HepG2 (cell line): ENCODE results near the gene TENT4B. TPM values are rescaled to one million over a fixed set of nuclear protein-coding genes. Genes with fewer than 3 reads are reported as not detected.

Source experiments
- BRCA1 ChIP-seq: sonication (generic); formaldehyde crosslinking; IDR thresholded peaks from 2 replicates; pipeline ENCODE4 v1.4.0; 2020; ENCODE audit warnings: missing genetic modification reagents
- DNMT1 ChIP-seq: sonication (generic); formaldehyde crosslinking; IDR thresholded peaks from 2 replicates; pipeline ENCODE4 v1.5.1; 2020; ENCODE audit warnings: mild to moderate bottlenecking, missing genetic modification reagents
- DNMT3B ChIP-seq: conservative IDR thresholded peaks from 2 replicates; pipeline ENCODE4 v1.6.1; 2016; ENCODE audit warnings: missing biosample characterization, control low read depth
- FOXC1 ChIP-seq: sonication (generic); formaldehyde crosslinking; IDR thresholded peaks from 2 replicates; pipeline ENCODE4 v1.8.0; 2022; ENCODE audit warnings: mild to moderate bottlenecking, missing genetic modification reagents, borderline replicate concordance
- HDAC2 ChIP-seq: sonication (generic); formaldehyde crosslinking; IDR thresholded peaks from 2 replicates; pipeline ENCODE4 v1.4.0; 2020; ENCODE audit warnings: missing genetic modification reagents
- IRX3 ChIP-seq: sonication (generic); formaldehyde crosslinking; IDR thresholded peaks from 2 replicates; pipeline ENCODE4 v1.8.1; 2023; ENCODE audit warnings: mild to moderate bottlenecking, low read depth, missing genetic modification reagents, borderline replicate concordance
- NR2F2 ChIP-seq: IDR thresholded peaks from 2 replicates; pipeline ENCODE4 v1.6.1; 2012; ENCODE audit warnings: low read depth, inconsistent platforms, borderline replicate concordance
- PHF8 ChIP-seq: sonication (generic); formaldehyde crosslinking; IDR thresholded peaks from 2 replicates; pipeline ENCODE4 v1.5.0; 2020; ENCODE audit warnings: missing genetic modification reagents
- TAF1 ChIP-seq: sonication (generic); formaldehyde crosslinking; IDR thresholded peaks from 2 replicates; pipeline ENCODE4 v1.4.0; 2020; ENCODE audit warnings: missing genetic modification reagents
- THAP11 ChIP-seq: IDR thresholded peaks from 2 replicates; pipeline ENCODE4 v1.6.1; 2016; ENCODE audit warnings: missing biosample characterization, missing genetic modification reagents
- ZFP37 ChIP-seq: sonication (generic); formaldehyde crosslinking; IDR thresholded peaks from 2 replicates; pipeline ENCODE4 v1.4.0; 2020; ENCODE audit warnings: missing genetic modification reagents, borderline replicate concordance
- ZFX ChIP-seq: sonication (generic); formaldehyde crosslinking; IDR thresholded peaks from 2 replicates; pipeline ENCODE4 v1.4.0; 2020; ENCODE audit warnings: mild to moderate bottlenecking, low read depth, missing genetic modification reagents, moderate library complexity
- ZNF329 ChIP-seq: sonication (generic); formaldehyde crosslinking; IDR thresholded peaks from 2 replicates; pipeline ENCODE4 v1.9.0; 2021; ENCODE audit warnings: low read depth, mild to moderate bottlenecking, missing genetic modification reagents
- polyA plus RNA-seq, 8 experiments: library from polyadenylated mRNA; depleted of rRNA in 3 of 8; stranded (reverse) in 7 of 8; unstranded in 1 of 8; fragments of >200 nt; fragmentation: Illumina TruSeq in 4 of 8; extraction: Trizol in 4 of 8; gene quantifications; 2 replicates each; pipeline versions ENCODE4 v1.2.1 to v1.2.3, GENCODE V29; 2011 to 2016; ENCODE audit warnings: low read depth in 4 of 8, missing spikeins in 1 of 8, mixed read lengths in 1 of 8; ENCODE audit not compliant: insufficient read depth in 1 of 8
- total RNA-seq, 5 experiments: library from RNA; depleted of rRNA; stranded (reverse); fragments of >200 nt; fragmentation: Illumina TruSeq; extraction: Trizol; gene quantifications; 2 replicates each; pipeline ENCODE4 v1.2.3, GENCODE V29; 2016; ENCODE audit warnings: low read depth in 1 of 5
- TF ChIP-seq, protein P1 (sequence below): sonication (generic); formaldehyde crosslinking; IDR thresholded peaks from 2 replicates; pipeline ENCODE4 v1.4.0; 2020; ENCODE audit warnings: missing genetic modification reagents; ENCODE audit errors: not compliant biosample characterization
- TF ChIP-seq, protein P2 (sequence below): conservative IDR thresholded peaks from 2 replicates; pipeline ENCODE4 v1.6.1; 2018; ENCODE audit warnings: missing genetic modification reagents
- TF ChIP-seq, protein P3 (sequence below): sonication (generic); formaldehyde crosslinking; IDR thresholded peaks from 2 replicates; pipeline ENCODE4 v1.5.0; 2020; ENCODE audit warnings: mild to moderate bottlenecking, missing genetic modification reagents, borderline replicate concordance
- TF ChIP-seq, protein P4 (sequence below): sonication (generic); formaldehyde crosslinking; IDR thresholded peaks from 2 replicates; pipeline ENCODE4 v1.9.0; 2022; ENCODE audit warnings: missing genetic modification reagents, mild to moderate bottlenecking, borderline replicate concordance

TENT4B gene
- total and polyA plus RNA-seq, 2 of the 13 experiments (the other 11 are each of a cell fraction or from before 2014, with no cell fraction given) = 15.0 to 32.8 TPM

DNA sequence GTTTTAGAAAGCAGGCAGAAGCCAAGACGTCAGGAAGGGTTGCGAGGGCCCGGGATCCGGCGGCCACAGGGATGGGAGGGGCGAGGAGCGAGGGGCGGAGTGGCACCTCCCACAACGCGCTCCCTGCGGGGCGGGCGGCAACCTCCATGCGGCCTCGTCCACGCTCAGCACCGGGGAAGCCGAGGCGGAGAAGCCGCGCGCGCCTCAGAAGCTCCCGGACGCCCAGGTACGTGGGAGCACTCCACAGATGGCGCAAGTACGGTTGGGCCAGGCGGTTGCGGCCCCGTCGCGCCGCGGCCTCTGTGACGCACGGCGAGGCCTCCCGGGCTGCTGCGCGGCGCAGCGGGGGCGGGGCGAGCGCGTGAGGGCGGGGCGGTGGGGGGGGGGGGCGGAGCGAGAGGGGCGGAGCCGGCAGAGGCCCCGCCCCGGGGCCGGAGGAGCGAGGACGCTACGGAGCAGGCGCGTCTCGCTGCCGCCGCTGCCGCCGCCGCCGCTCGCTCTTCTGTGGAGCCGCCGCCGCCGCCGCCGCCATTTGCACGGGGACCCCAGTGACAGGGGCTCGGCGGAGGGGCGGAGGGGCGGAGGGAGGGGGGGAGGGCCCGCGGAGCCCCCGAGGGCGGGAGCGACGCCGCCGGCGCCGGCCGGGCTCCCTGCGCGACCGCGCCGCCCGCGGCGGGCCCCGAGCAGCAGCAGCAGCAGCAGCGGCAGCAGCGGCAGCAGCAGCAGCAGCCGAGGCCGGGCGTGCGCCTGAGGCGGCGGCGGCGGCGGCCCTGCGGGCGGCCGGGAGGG is at the start of gene TENT4B (continued):
- TF ChIP-seq IRX3 (CRISPR knock-in tag) (peak; percentile 54; the same call in 1 of the 2 replicates), NR2F2 (no peak), PHF8 (peak; percentile 98), THAP11 (CRISPR knock-in tag) (peak; percentile 75), BRCA1 (CRISPR knock-in tag) (no peak; the same call in 1 of the 2 replicates), FOXC1 (CRISPR knock-in tag) (peak; percentile 88; the same call in 1 of the 2 replicates), ZFX (CRISPR knock-in tag) (peak; percentile 99), TAF1 (CRISPR knock-in tag) (peak; percentile 90), ZNF329 (CRISPR knock-in tag) (peak; percentile 81; the same call in 1 of the 2 replicates), HDAC2 (CRISPR knock-in tag) (peak; percentile 62), DNMT3B (CRISPR knock-in tag) (0 out of 2 replicates have a peak, but pooled peaks have one; percentile 85), ZFP37 (CRISPR knock-in tag) (no peak), DNMT1 (CRISPR knock-in tag) (peak; percentile 99)
- TF ChIP-seq, protein P1, sequence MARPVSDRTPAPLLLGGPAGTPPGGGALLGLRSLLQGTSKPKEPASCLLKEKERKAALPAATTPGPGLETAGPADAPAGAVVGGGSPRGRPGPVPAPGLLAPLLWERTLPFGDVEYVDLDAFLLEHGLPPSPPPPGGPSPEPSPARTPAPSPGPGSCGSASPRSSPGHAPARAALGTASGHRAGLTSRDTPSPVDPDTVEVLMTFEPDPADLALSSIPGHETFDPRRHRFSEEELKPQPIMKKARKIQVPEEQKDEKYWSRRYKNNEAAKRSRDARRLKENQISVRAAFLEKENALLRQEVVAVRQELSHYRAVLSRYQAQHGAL (CRISPR knock-in tag) = no peak
- TF ChIP-seq, protein P2, sequence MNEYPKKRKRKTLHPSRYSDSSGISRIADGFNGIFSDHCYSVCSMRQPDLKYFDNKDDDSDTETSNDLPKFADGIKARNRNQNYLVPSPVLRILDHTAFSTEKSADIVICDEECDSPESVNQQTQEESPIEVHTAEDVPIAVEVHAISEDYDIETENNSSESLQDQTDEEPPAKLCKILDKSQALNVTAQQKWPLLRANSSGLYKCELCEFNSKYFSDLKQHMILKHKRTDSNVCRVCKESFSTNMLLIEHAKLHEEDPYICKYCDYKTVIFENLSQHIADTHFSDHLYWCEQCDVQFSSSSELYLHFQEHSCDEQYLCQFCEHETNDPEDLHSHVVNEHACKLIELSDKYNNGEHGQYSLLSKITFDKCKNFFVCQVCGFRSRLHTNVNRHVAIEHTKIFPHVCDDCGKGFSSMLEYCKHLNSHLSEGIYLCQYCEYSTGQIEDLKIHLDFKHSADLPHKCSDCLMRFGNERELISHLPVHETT = peak; percentile 79
- TF ChIP-seq, protein P3, sequence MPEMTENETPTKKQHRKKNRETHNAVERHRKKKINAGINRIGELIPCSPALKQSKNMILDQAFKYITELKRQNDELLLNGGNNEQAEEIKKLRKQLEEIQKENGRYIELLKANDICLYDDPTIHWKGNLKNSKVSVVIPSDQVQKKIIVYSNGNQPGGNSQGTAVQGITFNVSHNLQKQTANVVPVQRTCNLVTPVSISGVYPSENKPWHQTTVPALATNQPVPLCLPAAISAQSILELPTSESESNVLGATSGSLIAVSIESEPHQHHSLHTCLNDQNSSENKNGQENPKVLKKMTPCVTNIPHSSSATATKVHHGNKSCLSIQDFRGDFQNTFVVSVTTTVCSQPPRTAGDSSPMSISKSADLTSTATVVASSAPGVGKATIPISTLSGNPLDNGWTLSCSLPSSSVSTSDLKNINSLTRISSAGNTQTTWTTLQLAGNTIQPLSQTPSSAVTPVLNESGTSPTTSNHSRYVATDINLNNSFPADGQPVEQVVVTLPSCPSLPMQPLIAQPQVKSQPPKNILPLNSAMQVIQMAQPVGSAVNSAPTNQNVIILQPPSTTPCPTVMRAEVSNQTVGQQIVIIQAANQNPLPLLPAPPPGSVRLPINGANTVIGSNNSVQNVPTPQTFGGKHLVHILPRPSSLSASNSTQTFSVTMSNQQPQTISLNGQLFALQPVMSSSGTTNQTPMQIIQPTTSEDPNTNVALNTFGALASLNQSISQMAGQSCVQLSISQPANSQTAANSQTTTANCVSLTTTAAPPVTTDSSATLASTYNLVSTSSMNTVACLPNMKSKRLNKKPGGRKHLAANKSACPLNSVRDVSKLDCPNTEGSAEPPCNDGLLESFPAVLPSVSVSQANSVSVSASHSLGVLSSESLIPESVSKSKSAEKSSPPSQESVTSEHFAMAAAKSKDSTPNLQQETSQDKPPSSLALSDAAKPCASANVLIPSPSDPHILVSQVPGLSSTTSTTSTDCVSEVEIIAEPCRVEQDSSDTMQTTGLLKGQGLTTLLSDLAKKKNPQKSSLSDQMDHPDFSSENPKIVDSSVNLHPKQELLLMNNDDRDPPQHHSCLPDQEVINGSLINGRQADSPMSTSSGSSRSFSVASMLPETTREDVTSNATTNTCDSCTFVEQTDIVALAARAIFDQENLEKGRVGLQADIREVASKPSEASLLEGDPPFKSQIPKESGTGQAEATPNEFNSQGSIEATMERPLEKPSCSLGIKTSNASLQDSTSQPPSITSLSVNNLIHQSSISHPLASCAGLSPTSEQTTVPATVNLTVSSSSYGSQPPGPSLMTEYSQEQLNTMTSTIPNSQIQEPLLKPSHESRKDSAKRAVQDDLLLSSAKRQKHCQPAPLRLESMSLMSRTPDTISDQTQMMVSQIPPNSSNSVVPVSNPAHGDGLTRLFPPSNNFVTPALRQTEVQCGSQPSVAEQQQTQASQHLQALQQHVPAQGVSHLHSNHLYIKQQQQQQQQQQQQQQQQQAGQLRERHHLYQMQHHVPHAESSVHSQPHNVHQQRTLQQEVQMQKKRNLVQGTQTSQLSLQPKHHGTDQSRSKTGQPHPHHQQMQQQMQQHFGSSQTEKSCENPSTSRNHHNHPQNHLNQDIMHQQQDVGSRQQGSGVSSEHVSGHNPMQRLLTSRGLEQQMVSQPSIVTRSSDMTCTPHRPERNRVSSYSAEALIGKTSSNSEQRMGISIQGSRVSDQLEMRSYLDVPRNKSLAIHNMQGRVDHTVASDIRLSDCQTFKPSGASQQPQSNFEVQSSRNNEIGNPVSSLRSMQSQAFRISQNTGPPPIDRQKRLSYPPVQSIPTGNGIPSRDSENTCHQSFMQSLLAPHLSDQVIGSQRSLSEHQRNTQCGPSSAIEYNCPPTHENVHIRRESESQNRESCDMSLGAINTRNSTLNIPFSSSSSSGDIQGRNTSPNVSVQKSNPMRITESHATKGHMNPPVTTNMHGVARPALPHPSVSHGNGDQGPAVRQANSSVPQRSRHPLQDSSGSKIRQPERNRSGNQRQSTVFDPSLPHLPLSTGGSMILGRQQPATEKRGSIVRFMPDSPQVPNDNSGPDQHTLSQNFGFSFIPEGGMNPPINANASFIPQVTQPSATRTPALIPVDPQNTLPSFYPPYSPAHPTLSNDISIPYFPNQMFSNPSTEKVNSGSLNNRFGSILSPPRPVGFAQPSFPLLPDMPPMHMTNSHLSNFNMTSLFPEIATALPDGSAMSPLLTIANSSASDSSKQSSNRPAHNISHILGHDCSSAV = no peak
- TF ChIP-seq, protein P4, sequence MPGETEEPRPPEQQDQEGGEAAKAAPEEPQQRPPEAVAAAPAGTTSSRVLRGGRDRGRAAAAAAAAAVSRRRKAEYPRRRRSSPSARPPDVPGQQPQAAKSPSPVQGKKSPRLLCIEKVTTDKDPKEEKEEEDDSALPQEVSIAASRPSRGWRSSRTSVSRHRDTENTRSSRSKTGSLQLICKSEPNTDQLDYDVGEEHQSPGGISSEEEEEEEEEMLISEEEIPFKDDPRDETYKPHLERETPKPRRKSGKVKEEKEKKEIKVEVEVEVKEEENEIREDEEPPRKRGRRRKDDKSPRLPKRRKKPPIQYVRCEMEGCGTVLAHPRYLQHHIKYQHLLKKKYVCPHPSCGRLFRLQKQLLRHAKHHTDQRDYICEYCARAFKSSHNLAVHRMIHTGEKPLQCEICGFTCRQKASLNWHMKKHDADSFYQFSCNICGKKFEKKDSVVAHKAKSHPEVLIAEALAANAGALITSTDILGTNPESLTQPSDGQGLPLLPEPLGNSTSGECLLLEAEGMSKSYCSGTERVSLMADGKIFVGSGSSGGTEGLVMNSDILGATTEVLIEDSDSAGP (CRISPR knock-in tag) = peak; percentile 81; the same call in 1 of the 2 replicates
